Endodermal cell (in vitro differentiated cells): ENCODE measurements around the gene CHID1. TPM values are rescaled to one million over a fixed set of nuclear protein-coding genes. Genes with fewer than 3 reads are reported as not detected.

ENCODE experiments used
- DNase-seq: peaks from one replicate; pipeline ENCODE4 v3.0.0-alpha.2; 2017
- H3K27ac ChIP-seq: 2 replicates; pipeline ENCODE4 v1.5.1; 2013; ENCODE audit warnings: mild to moderate bottlenecking, low read depth, low read length, moderate library complexity
- H3K27me3 ChIP-seq: 2 replicates; pipeline ENCODE4 v1.6.1; 2013; ENCODE audit warnings: mild to moderate bottlenecking, low read length, moderate library complexity; ENCODE audit not compliant: insufficient read depth, control insufficient read depth, poor library complexity, severe bottlenecking
- H3K36me3 ChIP-seq: 2 replicates; pipeline ENCODE4 v1.7.0; 2013; ENCODE audit warnings: mild to moderate bottlenecking, low read length, moderate library complexity; ENCODE audit not compliant: control insufficient read depth, insufficient read depth
- H3K4me1 ChIP-seq: one replicate; pipeline ENCODE4 v1.7.0; 2013; ENCODE audit warnings: low read length; ENCODE audit not compliant: control insufficient read depth, insufficient read depth
- H3K4me3 ChIP-seq: 2 replicates; pipeline ENCODE4 v1.5.1; 2013; ENCODE audit warnings: mild to moderate bottlenecking, low read length, moderate library complexity
- H3K9ac ChIP-seq: 2 replicates; pipeline ENCODE4 v1.6.1; 2013; ENCODE audit warnings: mild to moderate bottlenecking, low read length, moderate library complexity; ENCODE audit not compliant: poor library complexity, severe bottlenecking; ENCODE audit errors: extremely low read depth
- H3K9me3 ChIP-seq: 2 replicates; pipeline ENCODE4 v1.6.1; 2013; ENCODE audit warnings: mild to moderate bottlenecking, low read length, moderate library complexity; ENCODE audit not compliant: control insufficient read depth
- H3K27ac Mint-ChIP-seq: 2 replicates; pipeline ENCODE4 v1.8.0; 2020; ENCODE audit warnings: mixed read lengths
- H3K27me3 Mint-ChIP-seq: 2 replicates; pipeline ENCODE4 v1.8.0; 2021; ENCODE audit warnings: mild to moderate bottlenecking, mixed read lengths; ENCODE audit not compliant: insufficient read depth
- H3K36me3 Mint-ChIP-seq: 2 replicates; pipeline ENCODE4 v1.8.0; 2020; ENCODE audit warnings: low read depth, mixed read lengths
- H3K4me1 Mint-ChIP-seq: 2 replicates; pipeline ENCODE4 v1.8.0; 2020; ENCODE audit warnings: mixed read lengths
- H3K4me3 Mint-ChIP-seq: 2 replicates; pipeline ENCODE4 v1.8.0; 2020; ENCODE audit warnings: mild to moderate bottlenecking, moderate library complexity, mixed read lengths
- H3K9me3 Mint-ChIP-seq: 2 replicates; pipeline ENCODE4 v1.8.0; 2020; ENCODE audit warnings: mild to moderate bottlenecking, mixed read lengths
- CTCF ChIP-seq: fragments of 200-600 bp; sonication (generic); conservative IDR thresholded peaks from 2 replicates; pipeline ENCODE4 v1.5.0; 2021; ENCODE audit warnings: antibody characterized with exemption, mild to moderate bottlenecking
- WGBS, 2 experiments: methylation state at CpG; one replicate each; pipeline versions ENCODE4 v1.1.5 to v1.1.7; 2013; ENCODE audit warnings: missing lambda C conversion rate in 2 of 2, mixed read lengths in 1 of 2; ENCODE audit not compliant: insufficient coverage in 1 of 2, insufficient read length in 1 of 2; 5-methylcytosine and 5-hydroxymethylcytosine counted together
- total RNA-seq, 2 donors: library from RNA; stranded (reverse); fragmentation: NEBNext Ultra II Directional in 1 of 2; extraction: Animal tissue kit (Norgen Biotek cat#: 25700) in 1 of 2; gene quantifications; 2 replicates in 1 of 2; 3 replicates in 1 of 2; pipeline ENCODE4 v1.2.1, GENCODE V29; 2021

Gene CHID1
- total RNA-seq, 2 donors from 2014 or later: 82.0 to 83.5 TPM

- no peak for DNase-seq
- WGBS, 2 experiments: 92 to 95% methylated on average over 13 to 14 of the region's 14 CpGs
- Mint-ChIP-seq H3K27me3 (no peaks in the 10 kb centered on the region), H3K27ac (no peak overlapping the region), H3K36me3 (no peaks in the 10 kb centered on the region), H3K4me1 (peaks cover 6% of the 10 kb centered on the region), H3K4me3 (peak overlapping the region; percentile 84), H3K9me3 (no peaks in the 10 kb centered on the region)
- no peak overlapping the region for H3K27ac ChIP-seq
- no peaks in the 10 kb centered on the region for H3K27me3 ChIP-seq
- no peak overlapping the region for H3K4me3 ChIP-seq
- H3K4me1 ChIP-seq: peaks cover 6% of the 10 kb centered on the region
- peaks cover 6% of the 10 kb centered on the region for H3K36me3 ChIP-seq
- H3K9me3 ChIP-seq: no peaks in the 10 kb centered on the region
- H3K9ac ChIP-seq: no peak overlapping the region
- no peak for TF ChIP-seq CTCF
Measured at GRCh38 chr11:912266-912665, 1.7 kb upstream of the CHID1 start.

GRCh38 chr11:911890-912219, 1.2 kb upstream of the CHID1 start:
- H3K4me3 Mint-ChIP-seq: peak overlapping the region; percentile 84
- no peaks in the 10 kb centered on the region for H3K27me3 Mint-ChIP-seq
- 93 to 96% methylated on average over 8 to 11 of the region's 11 CpGs for WGBS, 2 experiments

GRCh38 chr11:911031-911889, 650 bp upstream of the CHID1 start:
- Histone ChIP-seq H3K27me3 (no peaks in the 10 kb centered on the region), H3K9me3 (no peaks in the 10 kb centered on the region), H3K27ac (peak overlapping the region; percentile 44), H3K9ac (peak overlapping the region; percentile 57), H3K4me1 (peaks cover 6% of the 10 kb centered on the region), H3K36me3 (peaks cover 6% of the 10 kb centered on the region), H3K4me3 (peak overlapping the region; percentile 77)
- Mint-ChIP-seq H3K4me3 (peak overlapping the region; percentile 84), H3K27me3 (no peaks in the 10 kb centered on the region), H3K27ac (peak overlapping the region; percentile 32), H3K9me3 (no peaks in the 10 kb centered on the region), H3K4me1 (peaks cover 6% of the 10 kb centered on the region), H3K36me3 (peaks cover 8% of the 10 kb centered on the region)
- 10 to 11% methylated on average over 47 to 68 of the region's 68 CpGs for WGBS, 2 experiments
- peak; percentile 50 for DNase-seq
- TF ChIP-seq CTCF: peak; percentile 50

More at GRCh38 chr11:911890-912219, 1.2 kb upstream of the CHID1 start:
- H3K27ac ChIP-seq: no peak overlapping the region
- peaks cover 6% of the 10 kb centered on the region for H3K4me1 Mint-ChIP-seq
- peaks cover 6% of the 10 kb centered on the region for H3K36me3 ChIP-seq
- peak overlapping the region; percentile 32 for H3K27ac Mint-ChIP-seq
- H3K9ac ChIP-seq: no peak overlapping the region
- no peaks in the 10 kb centered on the region for H3K27me3 ChIP-seq
- H3K9me3 ChIP-seq: no peaks in the 10 kb centered on the region
- H3K36me3 Mint-ChIP-seq: peaks cover 2% of the 10 kb centered on the region
- peak overlapping the region; percentile 77 for H3K4me3 ChIP-seq
- DNase-seq: no peak
- no peak for TF ChIP-seq CTCF
- peaks cover 6% of the 10 kb centered on the region for H3K4me1 ChIP-seq
- no peaks in the 10 kb centered on the region for H3K9me3 Mint-ChIP-seq
